Medulla oblongata (tissue), 1 donor: Measurements from ENCODE around the gene PRDM4.

Experiments
- DNase-seq: peaks from one replicate; pipeline ENCODE4 v3.0.0-alpha.2; 2015; ENCODE audit errors: extremely low spot score

Gene PRDM4, protein sequence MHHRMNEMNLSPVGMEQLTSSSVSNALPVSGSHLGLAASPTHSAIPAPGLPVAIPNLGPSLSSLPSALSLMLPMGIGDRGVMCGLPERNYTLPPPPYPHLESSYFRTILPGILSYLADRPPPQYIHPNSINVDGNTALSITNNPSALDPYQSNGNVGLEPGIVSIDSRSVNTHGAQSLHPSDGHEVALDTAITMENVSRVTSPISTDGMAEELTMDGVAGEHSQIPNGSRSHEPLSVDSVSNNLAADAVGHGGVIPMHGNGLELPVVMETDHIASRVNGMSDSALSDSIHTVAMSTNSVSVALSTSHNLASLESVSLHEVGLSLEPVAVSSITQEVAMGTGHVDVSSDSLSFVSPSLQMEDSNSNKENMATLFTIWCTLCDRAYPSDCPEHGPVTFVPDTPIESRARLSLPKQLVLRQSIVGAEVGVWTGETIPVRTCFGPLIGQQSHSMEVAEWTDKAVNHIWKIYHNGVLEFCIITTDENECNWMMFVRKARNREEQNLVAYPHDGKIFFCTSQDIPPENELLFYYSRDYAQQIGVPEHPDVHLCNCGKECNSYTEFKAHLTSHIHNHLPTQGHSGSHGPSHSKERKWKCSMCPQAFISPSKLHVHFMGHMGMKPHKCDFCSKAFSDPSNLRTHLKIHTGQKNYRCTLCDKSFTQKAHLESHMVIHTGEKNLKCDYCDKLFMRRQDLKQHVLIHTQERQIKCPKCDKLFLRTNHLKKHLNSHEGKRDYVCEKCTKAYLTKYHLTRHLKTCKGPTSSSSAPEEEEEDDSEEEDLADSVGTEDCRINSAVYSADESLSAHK

DNA sequence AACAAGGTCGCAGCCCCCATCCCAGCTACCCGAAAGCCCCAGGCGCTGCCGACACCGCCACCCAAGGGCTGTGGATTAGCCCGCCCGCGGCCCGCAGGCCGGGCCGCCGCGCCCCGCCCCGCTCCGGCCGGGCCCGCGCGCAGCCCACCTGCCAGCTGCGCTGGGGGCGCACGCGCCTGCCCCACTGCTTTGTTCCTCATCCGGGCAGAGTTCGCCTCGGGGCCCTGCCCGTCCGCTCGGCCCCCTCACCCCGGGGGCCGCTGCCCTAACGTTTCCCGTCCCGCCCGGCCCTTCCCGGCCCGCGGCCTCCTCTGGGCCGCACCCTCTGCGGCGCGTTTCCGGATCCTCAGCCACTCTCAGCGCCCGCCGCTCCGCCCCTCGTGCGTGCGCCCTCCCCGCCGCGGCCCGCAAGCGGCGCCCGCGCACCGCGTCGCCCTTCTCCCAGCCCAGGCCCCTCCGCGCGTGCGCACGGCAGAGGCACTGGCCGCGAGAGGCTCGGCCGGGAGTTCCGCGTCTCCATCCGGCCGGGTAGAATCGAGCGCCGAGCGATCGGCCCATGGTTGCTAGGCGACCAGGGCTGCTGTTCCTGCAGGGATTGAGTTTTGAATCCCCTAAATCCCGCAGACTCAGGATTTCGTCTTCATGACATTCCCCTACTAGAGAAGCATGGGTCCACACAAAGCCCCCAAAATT lies at the start of gene PRDM4:
PRDM4 (minus strand) TSS at position 329 of the 693 bp plus-strand sequence. CDS start 622 bp downstream, outside the sequence.
- peak; percentile 96 for DNase-seq

DNA sequence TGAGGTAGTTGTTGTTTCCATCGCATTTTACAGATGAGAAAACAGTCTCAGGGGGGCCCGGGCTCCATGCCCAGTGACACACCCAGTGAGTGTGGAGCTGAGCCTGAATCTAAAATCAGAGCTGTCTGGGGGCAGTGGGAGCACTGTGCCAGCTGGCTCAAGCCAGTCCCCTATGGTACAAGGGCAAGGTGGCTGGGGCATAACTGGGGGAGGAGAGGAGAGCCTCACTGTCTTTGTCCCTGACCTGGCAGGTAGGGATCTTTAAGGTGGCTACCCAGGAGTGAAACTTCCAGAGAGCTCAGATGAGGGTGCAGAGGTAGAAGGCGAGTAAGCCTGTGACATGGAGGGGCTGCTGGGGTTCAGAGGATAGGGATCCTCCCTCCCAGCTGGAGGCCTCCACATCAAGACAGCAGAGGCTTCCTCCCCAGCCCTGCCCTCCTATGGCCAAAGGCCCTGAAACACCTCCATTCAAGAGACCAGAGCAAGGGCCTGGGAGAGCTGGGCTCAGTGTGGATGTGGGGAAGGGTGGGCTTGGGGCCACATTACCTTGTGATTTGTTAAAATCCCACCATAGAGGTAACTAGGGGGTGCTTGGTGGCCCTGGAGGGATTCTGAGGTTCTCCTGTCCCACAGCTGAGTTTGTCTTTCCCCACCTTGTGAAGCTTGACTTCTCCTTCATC lies 46.7 kb upstream of the PRDM4 start:
- DNase-seq, result no peak

DNA sequence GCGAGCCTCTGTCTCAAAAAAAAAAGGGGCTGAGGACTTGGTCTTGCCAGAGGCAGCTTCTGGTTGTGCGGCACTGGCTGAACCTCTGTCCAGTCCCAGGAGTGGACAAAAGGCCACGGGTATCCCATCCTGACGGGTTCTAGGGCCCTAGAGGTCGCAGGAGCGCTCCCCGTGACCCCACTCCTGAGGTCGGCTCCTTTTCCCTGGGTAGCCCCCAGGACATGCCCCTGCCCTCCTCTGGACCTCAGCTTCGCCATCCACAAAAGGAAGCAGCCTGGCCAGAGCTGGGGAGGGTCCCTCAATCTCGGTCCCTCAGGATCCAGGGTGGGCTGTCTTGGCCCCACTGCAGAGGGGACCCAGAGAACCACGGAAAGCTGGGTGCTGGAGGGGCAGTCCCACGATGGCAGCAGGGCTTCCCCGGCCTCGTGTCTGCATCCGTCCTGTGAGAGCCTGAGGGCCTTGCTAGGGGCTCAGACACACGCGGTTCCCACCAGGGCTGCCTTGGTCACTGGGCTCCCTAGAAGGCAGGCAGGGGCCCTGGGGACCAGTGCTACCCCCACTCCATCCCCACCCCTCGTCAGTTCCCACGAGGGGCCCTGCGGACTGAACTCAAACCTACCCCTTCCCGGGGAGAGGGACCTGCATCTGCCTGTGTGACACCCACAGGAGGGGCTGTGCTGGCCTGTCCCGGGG lies 44.7 kb upstream of the PRDM4 start:
- DNase-seq, result no peak

DNA sequence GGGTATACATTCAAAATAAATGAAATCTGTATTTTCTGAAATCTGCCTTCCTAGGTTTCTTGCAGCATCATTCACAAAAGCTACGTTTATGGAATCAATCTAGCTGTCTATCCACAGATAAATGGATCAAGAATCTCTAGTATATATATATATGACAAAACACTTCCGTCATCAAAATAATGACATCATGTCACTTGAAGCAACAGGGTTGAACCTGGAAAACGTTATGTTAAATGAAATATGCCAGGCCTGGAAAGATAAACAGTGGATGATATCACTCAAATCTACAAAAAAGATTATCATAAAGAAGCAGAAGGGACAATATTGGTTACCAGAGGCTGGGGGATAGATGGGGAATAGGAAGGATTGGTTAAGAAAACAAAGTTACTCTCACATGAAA lies 42.2 kb upstream of the PRDM4 start:
- no peak for DNase-seq

DNA sequence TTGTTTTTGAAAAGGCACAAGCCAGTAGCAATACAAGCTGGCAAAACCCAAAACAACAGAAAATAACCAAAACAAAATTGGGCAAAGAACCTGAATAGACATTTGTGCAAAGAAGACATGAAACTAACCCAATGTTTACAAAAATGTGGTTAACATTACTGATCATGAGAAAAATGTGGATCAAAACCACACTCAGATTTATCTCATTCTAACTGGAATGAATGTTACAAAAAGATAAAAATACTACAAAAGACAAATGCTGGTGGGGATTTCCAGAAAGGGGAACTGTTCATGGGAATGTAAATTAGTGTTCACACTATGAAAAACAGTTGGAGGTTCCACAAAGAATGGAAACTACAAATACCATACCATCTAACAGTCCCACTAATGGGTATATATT lies 40.2 kb upstream of the PRDM4 start:
- no peak for DNase-seq

DNA sequence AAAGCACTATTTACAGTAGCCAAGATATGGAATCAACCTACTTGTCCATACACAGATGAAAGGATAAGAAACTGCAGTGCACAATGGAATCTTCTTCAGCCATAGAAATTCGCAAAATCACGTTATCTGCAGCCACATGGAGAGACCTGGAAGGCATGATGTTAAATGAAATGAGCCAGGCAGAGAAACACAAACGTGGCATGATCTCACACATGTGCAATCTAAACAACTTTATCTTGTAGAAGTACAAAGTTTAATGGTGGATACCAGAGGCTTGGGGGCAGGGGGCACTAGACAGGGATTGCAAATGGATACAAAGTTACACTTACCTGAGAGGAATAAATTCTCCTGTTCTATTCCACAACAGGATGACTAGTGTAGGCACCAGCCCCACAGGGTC lies 37.6 kb upstream of the PRDM4 start:
- no peak for DNase-seq

DNA sequence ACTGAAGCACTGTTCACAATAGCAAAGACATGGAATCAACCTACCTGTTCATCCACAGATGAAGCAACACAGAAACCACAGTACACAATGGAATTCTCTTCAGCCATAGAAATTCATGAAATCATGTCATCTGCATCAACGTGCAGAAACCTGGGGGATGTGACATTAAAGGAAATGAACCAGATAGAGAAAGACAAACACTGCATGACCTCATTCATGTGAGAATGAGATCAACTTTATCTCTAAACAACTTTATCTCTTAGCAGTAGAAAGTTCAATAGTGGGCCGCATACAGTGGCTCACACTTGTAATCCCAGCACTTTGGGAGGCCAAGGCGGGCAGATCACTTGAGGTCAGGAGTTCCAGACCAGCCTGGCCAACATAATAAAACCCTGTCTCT lies 33.5 kb upstream of the PRDM4 start:
- no peak for DNase-seq

DNA sequence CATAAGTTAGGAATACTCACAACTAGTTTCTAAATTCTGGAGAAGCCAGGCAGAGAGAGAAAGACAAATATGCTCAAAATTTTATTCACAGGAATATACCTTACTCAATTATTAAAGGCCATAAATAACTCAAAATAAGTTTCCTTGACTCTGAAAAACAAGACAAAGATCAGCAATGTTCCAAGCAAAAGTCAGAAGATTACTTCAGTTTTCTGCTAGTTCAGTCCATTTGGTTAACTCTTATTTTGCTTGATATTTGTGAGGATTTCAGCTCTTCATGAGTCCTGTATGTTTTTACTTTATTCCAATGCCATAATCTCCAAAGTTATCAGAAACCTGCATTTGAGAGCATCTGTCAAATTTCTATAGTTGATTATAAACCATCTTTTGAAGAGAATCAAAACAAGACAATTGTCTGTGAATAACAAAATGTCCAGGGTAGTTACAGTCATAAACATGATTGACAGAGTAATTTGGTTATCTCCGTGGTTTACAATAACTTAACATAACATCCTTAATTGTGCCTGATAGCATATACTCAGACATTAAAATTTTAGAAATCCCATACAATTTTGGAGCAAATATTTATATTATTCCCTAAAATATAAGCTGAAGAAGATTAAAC lies 30.6 kb upstream of the PRDM4 start:
- DNase-seq, result no peak

DNA sequence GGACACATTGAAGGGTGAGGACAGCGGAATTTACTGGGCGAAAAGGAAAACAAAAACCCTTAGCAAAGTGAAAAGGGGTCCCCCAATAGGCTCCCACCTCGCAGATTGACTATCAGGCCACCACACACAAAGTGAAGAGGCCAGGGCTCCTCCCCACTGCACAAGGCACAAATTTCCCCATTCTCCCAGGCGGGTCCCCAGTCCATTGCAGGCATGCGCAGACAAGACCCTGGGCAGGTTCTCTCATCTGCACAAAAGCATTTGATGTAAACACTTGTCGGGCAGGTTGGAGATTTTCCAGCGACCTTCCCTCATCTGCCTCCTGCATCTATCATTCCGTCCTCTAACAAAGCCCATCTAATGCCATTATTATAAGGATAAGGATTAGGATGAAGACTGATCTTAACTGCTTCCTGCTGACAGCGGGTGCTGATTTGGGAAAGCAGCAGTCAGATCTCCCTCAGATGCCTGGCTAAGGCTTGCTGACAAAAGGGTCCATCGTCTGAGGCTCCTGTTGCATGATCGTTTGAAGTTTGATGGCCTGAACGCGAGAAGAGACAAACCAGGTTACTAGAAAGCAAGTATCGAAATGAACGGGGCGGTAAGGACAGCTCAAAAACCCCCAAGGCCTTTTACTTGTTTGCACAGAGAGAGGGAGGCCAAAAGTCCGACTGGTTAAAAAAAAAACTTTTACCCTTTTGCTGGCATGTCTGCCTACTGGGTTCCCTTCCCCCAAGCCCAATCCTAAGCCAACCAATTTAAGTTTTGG lies 27.9 kb upstream of the PRDM4 start:
- no peak for DNase-seq

DNA sequence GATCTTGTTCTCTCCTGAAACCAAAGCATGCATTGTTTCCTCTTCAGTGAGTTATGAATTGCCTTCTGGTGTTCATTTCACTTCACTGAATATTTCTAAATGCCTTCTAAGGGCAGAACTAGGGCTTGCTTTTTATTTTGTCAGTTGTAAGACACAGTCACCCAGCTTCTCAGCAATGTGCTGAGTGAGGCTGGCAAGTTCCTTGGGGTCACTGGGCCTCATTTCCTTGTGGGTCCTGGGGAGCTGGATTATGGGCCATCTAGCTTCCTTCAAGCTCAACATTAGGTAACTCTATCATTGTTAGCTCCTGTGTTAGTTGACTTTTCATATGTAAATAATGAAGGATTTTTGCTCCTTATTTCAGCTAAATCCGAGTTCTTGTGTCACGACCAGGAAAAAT lies 27.3 kb upstream of the PRDM4 start:
- DNase-seq, result no peak

DNA sequence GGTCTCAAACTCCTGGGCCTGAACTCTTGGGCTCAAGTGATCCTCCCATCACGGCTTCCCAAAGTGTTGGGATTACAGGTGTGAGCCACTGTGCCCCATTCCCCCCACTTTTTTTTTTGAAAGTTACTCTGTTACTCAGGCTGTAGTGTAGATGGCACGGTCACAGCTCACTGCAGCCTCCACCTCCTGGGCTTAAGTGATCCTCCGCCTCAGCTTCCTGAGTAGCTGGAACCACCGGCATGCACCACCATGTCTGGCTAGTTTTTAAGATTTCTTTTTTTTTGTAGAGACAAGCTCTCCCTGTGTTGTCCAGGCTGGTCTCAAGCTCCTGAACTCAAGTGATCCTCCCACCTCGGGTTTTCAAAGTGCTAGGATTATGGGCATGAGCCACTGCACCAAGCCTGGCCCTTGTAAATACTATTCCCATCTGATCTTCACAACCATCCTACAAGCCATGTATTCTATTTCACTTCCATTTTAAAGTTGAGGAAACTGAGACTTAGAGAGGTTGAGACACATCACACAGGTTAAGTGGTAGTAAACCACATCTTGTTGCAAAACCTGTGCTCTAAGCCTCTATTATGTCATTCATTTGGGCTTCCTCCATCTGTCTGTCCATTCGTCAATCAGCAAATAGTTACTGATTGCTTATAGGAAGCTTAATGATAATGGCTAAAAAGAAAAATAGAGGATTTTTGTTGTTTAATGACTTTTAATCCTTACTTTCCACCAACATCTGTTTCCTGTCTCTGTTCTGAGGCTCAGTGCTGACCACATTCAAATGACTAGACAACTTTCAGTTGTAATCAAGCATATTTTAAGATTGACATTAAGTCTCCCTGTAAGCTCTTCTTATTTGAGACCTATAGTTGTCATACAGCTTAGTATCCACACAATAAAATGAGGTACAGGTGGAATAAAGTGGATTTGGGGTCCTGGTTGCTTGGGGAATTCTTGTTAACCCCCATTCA lies 22.8 kb upstream of the PRDM4 start:
- no peak for DNase-seq

DNA sequence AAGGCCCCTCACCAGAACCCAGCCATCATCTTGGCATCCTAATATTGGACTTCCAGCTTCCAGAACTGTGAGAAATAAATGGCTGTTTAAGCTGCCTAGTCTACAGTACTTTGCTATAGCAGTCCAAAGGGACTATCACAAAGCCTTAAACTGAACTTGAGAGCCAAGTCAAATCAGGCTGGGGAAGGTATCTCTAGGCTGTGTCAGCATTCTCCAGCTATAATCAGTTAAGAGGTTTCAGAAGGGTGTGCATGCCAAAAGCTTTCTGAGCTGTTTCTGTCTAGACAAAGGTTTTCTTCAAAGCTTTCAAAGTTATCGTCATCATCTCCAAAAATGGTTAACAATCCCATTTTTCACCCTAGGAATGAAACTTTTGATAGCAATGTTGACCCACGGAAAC lies 21.1 kb upstream of the PRDM4 start:
- DNase-seq, result no peak

DNA sequence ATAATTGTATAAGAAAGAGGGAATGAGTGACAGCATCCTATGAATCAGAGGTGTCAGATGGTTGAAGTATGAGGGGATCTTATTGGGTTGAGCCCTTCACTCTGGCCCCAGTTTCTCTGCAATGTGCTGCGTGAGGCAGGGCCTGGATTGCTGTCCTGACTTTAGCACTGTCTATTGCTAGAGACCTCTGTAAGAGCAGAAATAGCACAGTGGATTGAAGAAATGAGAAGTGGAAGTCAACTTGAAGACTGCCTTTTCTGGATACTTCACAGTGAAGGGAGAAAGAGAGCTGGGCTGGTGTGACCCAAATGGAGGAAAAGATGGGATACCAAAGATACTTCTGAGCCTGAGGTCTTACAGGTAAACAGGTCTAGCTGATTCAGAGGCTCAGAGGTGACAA lies 19.4 kb upstream of the PRDM4 start:
- DNase-seq, result peak; percentile 58

DNA sequence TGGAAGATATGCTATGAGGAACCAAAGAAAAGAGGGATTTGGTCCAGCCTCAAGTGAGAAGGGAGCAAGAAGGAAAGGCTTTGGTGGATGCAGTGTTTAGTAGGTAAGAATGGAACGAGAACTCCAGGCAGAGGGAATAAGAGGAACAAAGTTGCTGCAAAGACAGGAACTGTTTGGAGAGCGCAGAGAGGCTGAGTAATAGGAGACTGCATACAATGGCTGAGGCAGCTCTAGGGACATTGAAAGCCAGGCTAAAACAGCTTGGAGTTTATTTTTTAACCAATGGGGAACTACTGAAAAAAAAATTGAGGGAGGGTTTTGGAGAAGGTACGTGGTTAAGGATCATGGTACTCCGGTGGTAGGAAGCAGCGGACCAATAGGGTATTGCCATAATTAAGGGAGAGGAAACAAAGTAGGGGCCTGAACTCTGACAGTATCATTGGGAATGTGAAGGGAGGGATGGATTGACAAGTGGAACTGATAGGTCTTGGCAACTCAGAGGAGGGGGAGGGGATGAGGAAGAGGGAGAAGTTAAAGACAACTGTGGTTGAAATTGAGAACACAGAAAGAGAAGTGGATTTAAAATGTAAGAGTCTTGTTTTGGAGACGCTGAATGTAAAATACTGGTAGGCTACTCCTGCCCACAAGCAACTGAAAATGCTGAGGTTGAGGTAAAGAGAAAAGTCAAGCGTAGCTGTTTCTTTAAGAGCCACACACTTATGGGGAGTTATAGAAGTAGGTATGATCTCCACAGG lies 18.3 kb upstream of the PRDM4 start:
- peak; percentile 75 for DNase-seq

DNA sequence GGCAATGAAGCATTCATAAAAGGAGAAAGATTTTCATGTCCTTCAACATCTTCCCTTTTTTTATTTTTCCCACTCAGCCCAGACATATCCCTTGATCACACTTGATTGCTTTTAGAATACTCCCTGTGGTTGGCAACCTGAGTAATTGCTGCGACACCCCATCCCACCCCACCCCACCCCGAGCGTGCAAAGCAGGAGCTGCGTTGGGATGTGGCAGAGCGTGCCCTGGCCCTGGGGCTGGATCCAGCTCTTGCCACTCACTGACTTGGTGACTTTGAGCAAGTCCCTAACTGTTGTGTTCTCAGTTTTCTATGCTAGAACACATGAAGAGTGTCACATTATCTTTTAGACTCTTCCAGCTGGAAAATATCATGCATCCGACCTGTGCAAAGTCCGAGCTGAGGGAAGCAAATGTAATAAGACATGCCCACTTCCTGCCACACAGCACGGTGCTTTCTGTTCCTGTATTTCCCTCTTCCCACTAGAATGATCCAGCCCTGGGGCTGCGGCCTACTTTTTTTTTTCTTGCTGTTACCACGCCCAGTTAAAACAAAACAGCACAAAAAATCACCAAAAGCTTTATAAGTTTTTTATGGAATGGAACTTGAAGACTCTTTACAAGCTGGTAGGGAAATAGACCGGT lies 17.6 kb upstream of the PRDM4 start:
- peak; percentile 30 for DNase-seq

DNA sequence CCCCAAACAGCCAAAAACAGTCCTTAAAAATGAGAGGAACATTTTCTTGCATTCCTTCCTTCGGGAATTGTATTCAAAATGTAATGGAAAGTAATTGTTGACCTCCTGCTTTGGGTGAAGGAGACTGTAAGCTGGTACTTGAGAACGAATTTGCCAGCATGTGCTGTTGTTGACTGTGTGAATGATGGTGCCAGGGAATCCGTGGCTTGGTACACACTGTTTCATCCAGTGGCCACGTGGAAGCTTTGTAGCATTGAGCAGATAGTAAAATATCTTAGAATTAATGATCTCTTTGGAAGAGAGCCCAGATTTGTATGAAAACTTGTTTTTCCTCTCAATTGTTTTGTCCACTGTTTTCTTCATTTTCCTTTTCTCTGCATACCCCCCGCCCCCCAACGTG lies 15.2 kb upstream of the PRDM4 start:
- DNase-seq, result no peak

DNA sequence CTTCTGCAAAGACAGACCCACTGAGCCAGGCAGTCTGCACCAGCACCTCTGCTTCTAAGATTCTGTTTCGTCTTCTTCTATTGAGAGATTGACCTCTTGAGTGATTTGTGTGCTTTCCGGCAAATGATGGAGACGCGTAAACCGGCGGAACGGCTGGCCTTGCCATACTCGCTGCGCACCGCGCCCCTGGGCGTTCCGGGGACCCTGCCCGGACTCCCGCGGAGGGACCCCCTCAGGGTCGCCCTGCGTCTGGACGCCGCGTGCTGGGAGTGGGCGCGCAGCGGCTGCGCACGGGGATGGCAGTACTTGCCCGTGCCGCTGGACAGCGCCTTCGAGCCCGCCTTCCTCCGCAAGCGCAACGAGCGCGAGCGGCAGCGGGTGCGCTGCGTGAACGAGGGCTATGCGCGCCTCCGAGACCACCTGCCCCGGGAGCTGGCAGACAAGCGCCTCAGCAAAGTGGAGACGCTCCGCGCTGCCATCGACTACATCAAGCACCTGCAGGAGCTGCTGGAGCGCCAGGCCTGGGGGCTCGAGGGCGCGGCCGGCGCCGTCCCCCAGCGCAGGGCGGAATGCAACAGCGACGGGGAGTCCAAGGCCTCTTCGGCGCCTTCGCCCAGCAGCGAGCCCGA lies 14.3 kb upstream of the PRDM4 start:
- peak; percentile 6 for DNase-seq
